ENCODE data around the gene FOXO1. TPM values are rescaled to one million over a fixed set of nuclear protein-coding genes. Genes with fewer than 3 reads are reported as not detected.

Gene FOXO1
- total RNA-seq, 1 donor from 2014 or later = 19.9 TPM

- Histone ChIP-seq H3K27me3 (ENCODE audit: low read depth) (no peaks in the 10 kb centered on the region), H3K4me3 (no peak overlapping the region), H3K27ac (no peak overlapping the region), H3K4me1 (peaks cover 42% of the 10 kb centered on the region), H3K9me3 (no peaks in the 10 kb centered on the region), H3K36me3 (no peaks in the 10 kb centered on the region)
- intact Hi-C loops (cut with DNase I) = no loop called here
- TF ChIP-seq CTCF (IDR thresholded peaks at IDR 0.05) = no peak
- DNase-seq (no peak), ATAC-seq (no peak)
Observed at GRCh38 chr13:40632915-40633314, 33.5 kb downstream of the FOXO1 start.

- no peak overlapping the region for H3K27ac ChIP-seq
- DNase-seq (no peak), ATAC-seq (no peak)
- no peak for TF ChIP-seq CTCF (IDR thresholded peaks at IDR 0.05)
- no peaks in the 10 kb centered on the region for H3K9me3 ChIP-seq
- no peaks in the 10 kb centered on the region for H3K36me3 ChIP-seq
- no peak overlapping the region for H3K4me3 ChIP-seq
- intact Hi-C loops (cut with DNase I) = no loop called here
- H3K27me3 ChIP-seq (ENCODE audit: low read depth) = no peaks in the 10 kb centered on the region
- H3K4me1 ChIP-seq = peaks cover 37% of the 10 kb centered on the region
Observed at GRCh38 chr13:40631605-40632004, 34.8 kb downstream of the FOXO1 start.

- no peak overlapping the region for H3K27ac ChIP-seq
- H3K36me3 ChIP-seq = no peaks in the 10 kb centered on the region
- no peak for DNase-seq
- no peaks in the 10 kb centered on the region for H3K9me3 ChIP-seq
- H3K27me3 ChIP-seq (ENCODE audit: low read depth) = no peaks in the 10 kb centered on the region
- ATAC-seq = peak; percentile 49 to 73
- H3K4me3 ChIP-seq = no peak overlapping the region
- H3K4me1 ChIP-seq = peaks cover 45% of the 10 kb centered on the region
- intact Hi-C loops (cut with DNase I) = no loop called here
- no peak for TF ChIP-seq CTCF (IDR thresholded peaks at IDR 0.05)
Observed at GRCh38 chr13:40629678-40630384, 36.6 kb downstream of the FOXO1 start.

GRCh38 chr13:40626977-40627376 is 39.5 kb downstream of the FOXO1 start:
- Histone ChIP-seq H3K4me1 (peaks cover 56% of the 10 kb centered on the region), H3K36me3 (no peaks in the 10 kb centered on the region), H3K9me3 (no peaks in the 10 kb centered on the region), H3K27me3 (ENCODE audit: low read depth) (no peaks in the 10 kb centered on the region), H3K4me3 (no peak overlapping the region), H3K27ac (no peak overlapping the region)
- no peak for DNase-seq
- no peak for ATAC-seq
- intact Hi-C loops (cut with DNase I) = no loop called here
- TF ChIP-seq CTCF (IDR thresholded peaks at IDR 0.05) = no peak

GRCh38 chr13:40626561-40626960 is 39.9 kb downstream of the FOXO1 start:
- Histone ChIP-seq H3K4me1 (peaks cover 52% of the 10 kb centered on the region), H3K4me3 (no peak overlapping the region), H3K27me3 (ENCODE audit: low read depth) (no peaks in the 10 kb centered on the region), H3K36me3 (no peaks in the 10 kb centered on the region), H3K9me3 (no peaks in the 10 kb centered on the region), H3K27ac (no peak overlapping the region)
- TF ChIP-seq CTCF (IDR thresholded peaks at IDR 0.05) = no peak
- intact Hi-C loops (cut with DNase I) = no loop called here
- ATAC-seq = peak; percentile 31 to 62
- DNase-seq = no peak
